CD4-positive, alpha-beta T cell treated with Interleukin-21 for 1 hour (primary cell): Measurements from ENCODE around the gene NOXRED1.

Experiments
- DNase-seq: peaks from one replicate; pipeline ENCODE4 v3.0.0-alpha.2; 2020

Gene NOXRED1

GRCh38 chr14:77407158-77407557 lies 16.2 kb downstream of the NOXRED1 start:
- DNase-seq = no peak

- DNase-seq = no peak
Observed at GRCh38 chr14:77406718-77407117, 16.6 kb downstream of the NOXRED1 start.

- no peak for DNase-seq
Observed at GRCh38 chr14:77406086-77406485, 17.2 kb downstream of the NOXRED1 start.

DNA sequence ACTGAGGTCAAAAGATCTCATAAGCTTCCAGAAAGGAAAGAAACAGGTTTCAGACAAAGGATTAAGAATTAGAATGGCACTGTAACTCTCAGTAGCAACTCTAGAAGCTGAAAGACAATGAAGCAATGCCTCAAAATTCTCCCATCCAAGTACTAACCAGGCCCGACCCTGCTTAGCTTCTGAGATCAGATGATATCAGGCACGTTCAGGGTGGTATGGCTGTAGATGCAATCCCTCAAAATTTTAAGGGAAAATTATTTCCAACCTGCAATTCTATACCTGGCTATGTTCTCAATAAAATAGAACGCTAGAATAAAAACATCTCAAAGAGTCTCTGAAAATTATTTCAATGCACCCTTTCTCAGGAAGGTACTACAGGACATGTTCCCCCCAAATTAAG lies 19.6 kb downstream of the NOXRED1 start:
- no peak for DNase-seq

DNA sequence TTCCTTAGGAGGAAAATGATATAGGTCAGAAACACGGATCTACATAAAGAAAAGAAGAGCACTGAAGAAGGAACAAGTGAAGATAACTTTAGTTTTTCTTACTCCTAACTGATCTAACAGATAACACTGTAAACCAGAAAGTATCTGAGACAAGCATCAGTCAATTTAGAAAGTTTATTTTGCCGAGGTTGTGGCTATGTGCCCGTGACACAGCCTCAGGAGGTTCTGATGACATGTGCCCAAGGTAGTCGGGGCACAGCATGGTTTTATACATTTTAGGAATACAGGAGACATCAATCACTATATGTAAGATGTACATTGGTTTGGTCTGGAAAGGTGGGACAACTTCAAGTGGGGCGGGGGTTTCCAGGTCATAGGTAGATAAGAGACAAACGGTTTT lies 23.1 kb downstream of the NOXRED1 start:
- no peak for DNase-seq

DNA sequence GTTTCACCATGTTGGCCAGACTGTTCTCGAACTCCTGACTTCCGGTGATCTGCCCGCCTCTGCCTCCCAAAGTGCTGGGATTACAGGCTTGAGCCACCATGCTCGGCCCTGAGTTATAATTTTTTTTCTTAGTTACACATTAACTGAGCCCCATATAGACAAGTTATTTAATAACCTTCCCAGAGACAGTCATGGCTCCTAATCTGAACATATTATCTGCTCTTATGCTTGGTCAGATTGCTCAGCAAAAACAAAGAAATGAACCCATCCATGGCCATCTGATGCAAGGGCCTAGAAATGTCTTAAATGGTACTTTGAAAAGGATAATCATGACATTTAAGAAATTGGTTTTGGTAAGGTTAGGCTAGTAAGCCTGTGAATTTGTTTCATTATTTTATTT lies 33.1 kb downstream of the NOXRED1 start:
- DNase-seq = no peak

GRCh38 chr14:77378701-77379100 lies 44.6 kb downstream of the NOXRED1 start:
- DNase-seq = no peak

DNA sequence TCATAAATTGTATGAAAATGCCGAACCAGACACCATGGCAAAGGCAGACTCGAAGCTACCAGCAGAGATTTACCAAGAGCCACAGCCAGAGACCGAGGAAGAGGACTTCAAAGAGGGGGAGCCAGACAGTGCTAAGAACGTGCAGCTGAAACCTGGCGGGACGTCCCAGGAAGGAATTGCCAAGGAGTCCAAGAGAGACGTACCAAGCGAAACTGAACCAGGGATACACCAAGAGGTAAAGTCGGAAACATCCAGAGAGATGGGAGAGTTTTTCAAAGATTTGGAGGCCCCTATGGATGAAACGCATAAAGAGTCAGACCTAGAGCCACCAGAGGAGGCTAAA lies 45.9 kb downstream of the NOXRED1 start:
- DNase-seq = no peak

- DNase-seq = peak; percentile 85
Observed at GRCh38 chr14:77376771-77377501, 46.4 kb downstream of the NOXRED1 start, which contains the start of the genes SAMD15 and TMED8. TSS of gene SAMD15 (plus strand) at chr14:77377379. CDS start at chr14:77377419, 40 bp downstream. TSS of gene TMED8 (minus strand) at chr14:77377094. CDS start at chr14:77377053, 41 bp downstream.

GRCh38 chr14:77375973-77376770 lies 47.2 kb downstream of the NOXRED1 start:
- DNase-seq = no peak

DNA sequence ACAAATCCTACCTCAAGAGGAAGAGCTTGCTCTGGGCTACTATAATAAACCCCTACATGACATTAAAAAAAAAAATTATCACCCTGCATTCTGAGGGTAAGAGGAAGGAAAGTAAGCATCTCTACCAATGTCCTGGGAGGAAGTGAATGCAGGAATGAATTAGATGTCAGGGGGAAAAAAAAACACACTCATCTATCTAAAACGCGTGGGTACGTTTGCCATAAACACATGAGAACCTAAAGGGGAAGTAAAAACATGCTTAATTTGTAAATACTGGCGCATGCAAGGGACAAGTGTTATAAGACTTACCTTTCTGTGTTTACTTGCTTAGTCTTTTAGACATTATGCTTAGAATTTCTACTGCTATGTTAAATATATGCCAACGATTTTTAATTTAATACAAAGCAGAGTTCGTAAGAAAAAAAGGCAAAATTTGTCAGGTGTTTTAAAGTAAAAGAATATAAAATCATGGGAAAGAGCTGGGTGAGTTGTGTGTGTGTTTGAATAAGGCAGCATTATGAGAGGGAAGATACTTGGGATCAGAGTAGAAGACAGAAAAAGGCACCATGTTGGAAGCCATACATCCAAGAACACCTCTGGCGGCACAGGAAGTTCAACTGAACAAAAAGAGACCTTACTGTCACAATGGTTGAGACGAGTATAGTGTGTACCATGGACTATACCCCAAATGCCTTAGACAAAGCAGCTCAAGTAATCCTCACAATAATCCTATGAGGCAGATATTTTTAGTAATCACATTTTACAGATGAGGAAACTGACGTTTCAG lies 48.0 kb downstream of the NOXRED1 start:
- no peak for DNase-seq

- peak; percentile 13 for DNase-seq
Observed at GRCh38 chr14:77372304-77372841, 51.0 kb downstream of the NOXRED1 start.

GRCh38 chr14:77369285-77369684 lies 54.0 kb downstream of the NOXRED1 start:
- peak; percentile 33 for DNase-seq

DNA sequence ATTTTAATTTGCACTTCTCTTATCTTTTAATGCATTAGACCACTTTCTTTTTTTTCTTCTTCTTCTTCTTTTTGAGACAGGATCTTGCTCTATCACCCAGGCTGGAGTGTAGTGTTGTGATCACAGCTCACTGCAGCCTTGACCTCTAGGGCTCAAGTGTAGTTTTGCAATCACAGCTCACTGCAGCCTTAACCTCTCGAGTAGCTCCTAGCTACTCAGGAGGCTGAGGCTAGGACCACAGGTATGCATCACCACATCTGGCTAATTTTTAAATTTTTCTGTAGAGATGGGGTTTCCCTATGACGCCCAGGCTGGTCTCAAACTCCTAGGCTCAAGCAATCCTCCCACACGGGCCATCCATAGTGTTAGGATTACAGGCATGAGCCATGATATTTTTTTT lies 59.2 kb downstream of the NOXRED1 start:
- DNase-seq = no peak

- no peak for DNase-seq
Observed at GRCh38 chr14:77359626-77360025, 63.7 kb downstream of the NOXRED1 start.

GRCh38 chr14:77356899-77357298 lies 66.4 kb downstream of the NOXRED1 start:
- no peak for DNase-seq

DNA sequence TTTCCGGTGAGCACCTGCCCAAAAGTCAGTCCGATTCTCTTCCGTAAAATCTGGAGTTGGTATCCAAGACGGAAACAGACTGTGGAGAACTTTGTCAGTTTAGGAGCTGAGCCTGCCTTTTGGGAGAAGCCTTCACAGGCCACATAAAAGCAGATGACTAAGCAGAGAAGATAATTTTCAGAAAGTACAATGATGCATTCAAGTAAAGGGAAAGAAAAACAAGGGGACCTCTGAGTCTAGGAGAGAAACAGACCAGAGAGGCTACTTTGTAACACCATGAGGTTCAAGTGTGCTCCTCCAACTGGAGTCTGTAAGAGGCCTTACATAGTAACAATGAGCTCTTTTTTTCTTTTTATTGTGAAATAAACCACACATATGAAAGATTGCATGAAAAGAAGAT lies 67.5 kb downstream of the NOXRED1 start:
- DNase-seq = no peak

DNA sequence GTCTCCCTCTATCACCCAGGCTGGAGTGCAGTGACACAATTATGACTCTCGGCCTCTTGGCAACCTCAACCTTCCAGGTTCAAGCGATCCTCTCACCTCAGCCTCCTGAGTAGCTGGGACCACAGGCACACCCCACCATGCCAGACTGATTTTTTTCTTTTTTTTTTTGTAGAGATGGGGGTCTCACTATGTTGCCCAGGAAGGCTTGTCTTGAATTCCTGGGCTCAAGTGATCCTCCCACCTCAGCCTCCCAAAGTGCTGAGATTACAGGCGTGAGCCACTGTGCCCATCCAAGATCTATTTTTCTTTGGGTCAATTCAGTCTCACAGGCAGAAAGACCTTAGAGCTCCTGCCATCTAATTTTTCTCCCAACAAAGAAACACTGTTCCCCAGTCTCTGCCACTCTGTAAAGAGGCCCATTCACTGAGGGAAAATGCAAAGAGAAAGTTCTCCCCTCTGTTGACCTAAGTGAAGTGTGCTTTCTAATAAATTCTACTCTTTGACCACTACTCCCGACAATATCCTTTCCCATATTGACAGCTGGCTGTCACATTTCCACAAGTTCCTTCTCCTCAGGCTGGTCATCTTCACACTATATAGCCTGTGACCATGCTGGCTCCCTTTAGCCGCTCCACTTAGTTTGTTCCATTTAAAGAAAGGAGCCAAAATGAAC lies 69.7 kb downstream of the NOXRED1 start:
- no peak for DNase-seq

- no peak for DNase-seq
Observed at GRCh38 chr14:77347751-77348150, 75.6 kb downstream of the NOXRED1 start.

- no peak for DNase-seq
Observed at GRCh38 chr14:77346495-77346894, 76.8 kb downstream of the NOXRED1 start.

DNA sequence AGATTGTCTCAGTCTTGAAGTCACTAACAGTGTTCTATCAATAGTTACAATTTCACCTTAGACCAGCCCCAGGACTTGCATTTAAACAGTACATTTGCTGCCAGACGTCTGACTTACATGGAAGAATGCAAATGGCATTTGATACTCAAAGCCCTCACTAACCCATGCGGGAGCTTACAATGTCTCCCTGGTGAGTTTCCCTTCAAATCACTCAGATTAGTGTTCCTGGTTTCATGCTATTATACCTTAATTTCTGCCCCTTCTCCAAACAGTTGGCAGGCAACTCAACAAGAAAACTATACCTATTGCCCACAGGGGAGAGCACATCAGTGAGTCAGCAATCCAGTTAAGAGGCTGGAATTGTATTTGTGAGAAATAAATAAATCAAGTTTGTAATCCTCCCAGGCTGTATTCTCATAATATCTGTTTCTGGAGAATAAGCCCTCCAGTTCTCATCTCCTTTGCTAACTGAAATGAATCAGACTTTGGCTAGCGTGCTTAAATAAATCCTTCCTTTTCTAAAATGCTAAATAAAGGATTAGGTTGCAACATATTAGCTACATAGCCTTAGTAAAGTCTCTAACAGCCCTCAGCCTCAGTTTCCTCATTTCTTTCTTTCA lies 78.8 kb downstream of the NOXRED1 start:
- no peak for DNase-seq
